OCI-LY7 (cell line): Measurements from ENCODE around the gene LSM8. TPM values are rescaled to one million over a fixed set of nuclear protein-coding genes. Genes with fewer than 3 reads are reported as not detected.

Experiments used
- BruUV-seq: library from RNA; stranded (reverse); fragments of 400-500 nt; replicated peaks from 2 replicates; lab custom pipeline; 2021; lab: Mats Ljungman, UMichigan
- CTCF ChIA-PET: fragments of 300-600 bp; sonication (Branson Sonifier 250); formaldehyde crosslinking; loops from one replicate; lab custom pipeline; 2022; ENCODE audit warnings: antibody characterized with exemption; ENCODE audit not compliant: unreplicated experiment; lab: Charles Lee
- POLR2A ChIA-PET: fragments of 300-600 bp; sonication (Branson Sonifier 250); formaldehyde crosslinking; loops from one replicate; lab custom pipeline; 2022; ENCODE audit warnings: antibody characterized with exemption; lab: Charles Lee
- DNase-seq: peaks from one replicate; pipeline ENCODE4 v3.0.0-alpha.2; 2015; ENCODE audit warnings: low spot score
- H2AFZ ChIP-seq: fragments of 200-600 bp; sonication (generic), shearing (Covaris generic); 2 replicates; pipeline ENCODE4 v1.6.1; 2014; ENCODE audit warnings: mild to moderate bottlenecking, antibody characterized with exemption, low read length, moderate library complexity
- H3K27ac ChIP-seq: fragments of 200-600 bp; sonication (generic); 2 replicates; pipeline ENCODE4 v1.5.1; 2014; ENCODE audit warnings: mixed run types, low read depth, mild to moderate bottlenecking, moderate library complexity, low read length, inconsistent platforms; ENCODE audit not compliant: poor library complexity, severe bottlenecking
- H3K36me3 ChIP-seq: fragments of 200-600 bp; sonication (generic); 2 replicates; pipeline ENCODE4 v1.6.1; 2014; ENCODE audit warnings: mild to moderate bottlenecking, antibody characterized with exemption, low read length, moderate library complexity, mixed read lengths; ENCODE audit not compliant: insufficient read depth
- H3K4me1 ChIP-seq: fragments of 200-600 bp; sonication (generic); 2 replicates; pipeline ENCODE4 v1.5.1; 2014; ENCODE audit warnings: mild to moderate bottlenecking, low read length; ENCODE audit not compliant: insufficient read depth, poor library complexity, severe bottlenecking
- H3K4me2 ChIP-seq: fragments of 200-600 bp; sonication (generic); 2 replicates; pipeline ENCODE4 v1.6.1; 2014; ENCODE audit warnings: mild to moderate bottlenecking, low read length
- H3K4me3 ChIP-seq: fragments of 200-600 bp; sonication (generic); 2 replicates; pipeline ENCODE4 v1.5.1; 2014; ENCODE audit warnings: mild to moderate bottlenecking, low read depth, low read length; ENCODE audit not compliant: poor library complexity, severe bottlenecking
- H3K79me2 ChIP-seq: fragments of 200-600 bp; sonication (generic); 2 replicates; pipeline ENCODE4 v1.6.1; 2016; ENCODE audit warnings: low read depth, mild to moderate bottlenecking, low read length, moderate library complexity, mixed read lengths; ENCODE audit not compliant: insufficient read depth
- H3K9me2 ChIP-seq: fragments of 200-600 bp; sonication (generic); 2 replicates; pipeline ENCODE4 v1.6.1; 2016; ENCODE audit warnings: mild to moderate bottlenecking, low read length, mixed read lengths; ENCODE audit not compliant: insufficient read depth
- H3K9me3 ChIP-seq: fragments of 200-600 bp; sonication (generic); 2 replicates; pipeline ENCODE4 v1.6.1; 2014; ENCODE audit warnings: mild to moderate bottlenecking, mixed run types, low read length, mixed read lengths
- H4K20me1 ChIP-seq: fragments of 200-600 bp; sonication (generic); 2 replicates; pipeline ENCODE4 v1.6.1; 2014; ENCODE audit warnings: mild to moderate bottlenecking, antibody characterized with exemption, low read length, moderate library complexity, mixed read lengths; ENCODE audit not compliant: insufficient read depth
- EZH2phosphoT487 ChIP-seq: fragments of 200-600 bp; sonication (generic); IDR thresholded peaks from 2 replicates; pipeline ENCODE4 v1.6.1; 2018; ENCODE audit warnings: low read depth, borderline replicate concordance, mild to moderate bottlenecking, mixed run types, antibody characterized with exemption, low read length, moderate library complexity, mixed read lengths
- intact Hi-C: fragments of 100-400 bp; cut with micrococcal nuclease; formaldehyde crosslinking; loops from one replicate; pipeline ENCODE4 v1.10.0; 2022; ENCODE audit not compliant: unreplicated experiment
- total RNA-seq, 2 experiments: library from RNA; depleted of rRNA in 1 of 2; stranded (reverse); fragments of >200 nt in 1 of 2; shearing (Covaris generic) in 1 of 2; gene quantifications; 2 replicates each; pipeline ENCODE4 v1.2.3, GENCODE V29; 2014 to 2022
- TF ChIP-seq, protein P1 (sequence below): fragments of 200-600 bp; sonication (generic); conservative IDR thresholded peaks from 2 replicates; pipeline ENCODE4 v1.5.1; 2014; ENCODE audit warnings: mild to moderate bottlenecking, antibody characterized with exemption, low read length, moderate library complexity, mixed read lengths

The LSM8 gene
- total RNA-seq, 2 experiments from 2014 or later, result 80.7 to 105 TPM

DNA sequence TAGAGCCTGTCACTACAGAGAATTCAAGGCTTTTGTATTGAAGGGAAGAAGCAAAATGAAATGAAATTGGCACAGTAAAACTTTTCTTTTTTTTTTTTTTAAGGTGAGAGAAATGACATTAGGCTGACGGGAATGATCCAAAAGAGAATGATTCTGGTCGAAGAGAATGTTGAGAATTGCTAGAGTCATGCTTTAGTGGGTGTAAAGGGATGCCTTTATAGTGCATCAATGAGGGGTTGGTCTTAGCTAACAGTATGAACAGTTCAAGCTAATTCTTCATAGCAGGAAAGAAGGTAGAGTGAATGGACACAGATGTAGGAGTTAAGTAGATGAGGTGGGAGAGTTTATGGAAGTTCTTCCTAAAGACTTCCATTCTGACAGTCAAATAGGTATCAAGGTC lies 32.3 kb upstream of the LSM8 start:
- no peak for DNase-seq
- TF ChIP-seq, protein P1, sequence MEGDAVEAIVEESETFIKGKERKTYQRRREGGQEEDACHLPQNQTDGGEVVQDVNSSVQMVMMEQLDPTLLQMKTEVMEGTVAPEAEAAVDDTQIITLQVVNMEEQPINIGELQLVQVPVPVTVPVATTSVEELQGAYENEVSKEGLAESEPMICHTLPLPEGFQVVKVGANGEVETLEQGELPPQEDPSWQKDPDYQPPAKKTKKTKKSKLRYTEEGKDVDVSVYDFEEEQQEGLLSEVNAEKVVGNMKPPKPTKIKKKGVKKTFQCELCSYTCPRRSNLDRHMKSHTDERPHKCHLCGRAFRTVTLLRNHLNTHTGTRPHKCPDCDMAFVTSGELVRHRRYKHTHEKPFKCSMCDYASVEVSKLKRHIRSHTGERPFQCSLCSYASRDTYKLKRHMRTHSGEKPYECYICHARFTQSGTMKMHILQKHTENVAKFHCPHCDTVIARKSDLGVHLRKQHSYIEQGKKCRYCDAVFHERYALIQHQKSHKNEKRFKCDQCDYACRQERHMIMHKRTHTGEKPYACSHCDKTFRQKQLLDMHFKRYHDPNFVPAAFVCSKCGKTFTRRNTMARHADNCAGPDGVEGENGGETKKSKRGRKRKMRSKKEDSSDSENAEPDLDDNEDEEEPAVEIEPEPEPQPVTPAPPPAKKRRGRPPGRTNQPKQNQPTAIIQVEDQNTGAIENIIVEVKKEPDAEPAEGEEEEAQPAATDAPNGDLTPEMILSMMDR, result no peak
- TF ChIP-seq EZH2phosphoT487, result no peak
- no peaks in the 10 kb centered on the region for H3K79me2 ChIP-seq
- no peak overlapping the region for H3K27ac ChIP-seq
- H3K4me3 ChIP-seq, result no peak overlapping the region
- ChIA-PET CTCF (no interaction called here), POLR2A (no interaction called here)
- H3K9me3 ChIP-seq, result 0 out of 2 replicates have a peak, but pooled peaks cover under 1% of the 10 kb centered on the region
- H4K20me1 ChIP-seq, result no peaks in the 10 kb centered on the region
- no TSS peak for BruUV-seq
- no peaks in the 10 kb centered on the region for H3K4me1 ChIP-seq
- H3K4me2 ChIP-seq, result no peak overlapping the region
- H3K9me2 ChIP-seq, result no peaks in the 10 kb centered on the region
- H3K36me3 ChIP-seq, result no peaks in the 10 kb centered on the region
- intact Hi-C loops, result loop anchor here (5.0 to 10.0 kb wide), 2 partner anchors 397 to 694 kb away; no protein-coding TSS in a partner anchor
- no peak overlapping the region for H2AFZ ChIP-seq

GRCh38 chr7:118152149-118152548 lies 31.8 kb upstream of the LSM8 start:
- ChIA-PET POLR2A (interaction anchor here (1.1 kb wide), 1 partner anchor 53 kb away, joined by 3 read pairs; no protein-coding TSS in a partner anchor), CTCF (no interaction called here)
- no TSS peak for BruUV-seq
- H3K9me3 ChIP-seq, result 0 out of 2 replicates have a peak, but pooled peaks cover 5% of the 10 kb centered on the region
- DNase-seq, result no peak
- H3K36me3 ChIP-seq, result no peaks in the 10 kb centered on the region
- TF ChIP-seq EZH2phosphoT487, result no peak
- TF ChIP-seq, protein P1, result no peak
- no peak overlapping the region for H2AFZ ChIP-seq
- intact Hi-C loops, result loop anchor here (5.0 to 10.0 kb wide), 2 partner anchors 397 to 695 kb away; no protein-coding TSS in a partner anchor
- H3K79me2 ChIP-seq, result no peaks in the 10 kb centered on the region
- no peak overlapping the region for H3K4me3 ChIP-seq
- H3K27ac ChIP-seq, result no peak overlapping the region
- H3K9me2 ChIP-seq, result no peaks in the 10 kb centered on the region
- no peaks in the 10 kb centered on the region for H3K4me1 ChIP-seq
- H3K4me2 ChIP-seq, result no peak overlapping the region
- H4K20me1 ChIP-seq, result no peaks in the 10 kb centered on the region

GRCh38 chr7:118152654-118153053 lies 31.3 kb upstream of the LSM8 start:
- Histone ChIP-seq H4K20me1 (no peaks in the 10 kb centered on the region), H3K27ac (no peak overlapping the region), H3K4me3 (no peak overlapping the region), H3K79me2 (no peaks in the 10 kb centered on the region), H3K4me2 (no peak overlapping the region), H3K9me3 (0 out of 2 replicates have a peak, but pooled peaks cover 8% of the 10 kb centered on the region), H3K9me2 (no peaks in the 10 kb centered on the region), H3K36me3 (no peaks in the 10 kb centered on the region), H2AFZ (no peak overlapping the region), H3K4me1 (no peaks in the 10 kb centered on the region)
- CTCF ChIA-PET, result no interaction called here
- TF ChIP-seq, protein P1, result no peak
- TF ChIP-seq EZH2phosphoT487, result no peak
- intact Hi-C loops, result loop anchor here (5.0 to 10.0 kb wide), 2 partner anchors 398 to 695 kb away; no protein-coding TSS in a partner anchor
- no TSS peak for BruUV-seq
- POLR2A ChIA-PET, result interaction anchor here (1.1 to 1.2 kb wide), 2 partner anchors 53 to 576 kb away, joined by 3 read pairs; no protein-coding TSS in a partner anchor
- no peak for DNase-seq
